GM23338 (cell line): ENCODE results near the gene SLC5A12. TPM values are rescaled to one million over a fixed set of nuclear protein-coding genes. Genes with fewer than 3 reads are reported as not detected.

Source experiments
- ATAC-seq: fragments of 200-7000 bp; cut with Tn5 transposase; 3 replicates; pipeline ENCODE4 v1.9.1; 2020
- DNase-seq: peaks from one replicate; pipeline ENCODE4 v3.0.0-alpha.2; 2015; ENCODE audit warnings: low spot score
- H2AFZ ChIP-seq: fragments of 200-600 bp; sonication (generic); 2 replicates; pipeline ENCODE4 v1.8.0; 2016; ENCODE audit warnings: antibody characterized with exemption, mild to moderate bottlenecking, moderate library complexity
- H3F3A ChIP-seq: fragments of 200-600 bp; sonication (generic); replicated peaks from 2 replicates; pipeline ENCODE4 v1.8.0; 2017; ENCODE audit warnings: antibody characterized with exemption, mixed run types, low read depth
- H3K27ac ChIP-seq: fragments of 200-600 bp; sonication (generic); 2 replicates; pipeline ENCODE4 v1.6.1; 2016; ENCODE audit warnings: low read depth
- H3K27me3 ChIP-seq: fragments of 200-600 bp; sonication (generic); 2 replicates; pipeline ENCODE4 v1.8.0; 2016; ENCODE audit warnings: mild to moderate bottlenecking, mixed run types, moderate library complexity; ENCODE audit not compliant: insufficient read depth
- H3K36me3 ChIP-seq: fragments of 200-600 bp; sonication (generic); 2 replicates; pipeline ENCODE4 v1.8.0; 2016; ENCODE audit warnings: mild to moderate bottlenecking; ENCODE audit not compliant: insufficient read depth
- H3K4me1 ChIP-seq: fragments of 200-600 bp; sonication (generic); 2 replicates; pipeline ENCODE4 v1.8.0; 2016; ENCODE audit warnings: mild to moderate bottlenecking, moderate library complexity; ENCODE audit not compliant: insufficient read depth
- H3K4me2 ChIP-seq: fragments of 200-600 bp; sonication (generic); 2 replicates; pipeline ENCODE4 v1.7.1; 2017; ENCODE audit warnings: mixed run types
- H3K4me3 ChIP-seq: fragments of 200-600 bp; sonication (generic); 2 replicates; pipeline ENCODE4 v1.6.1; 2016; ENCODE audit warnings: mixed run types
- H3K79me2 ChIP-seq: fragments of 200-600 bp; sonication (generic); replicated peaks from 2 replicates; pipeline ENCODE4 v1.8.0; 2017; ENCODE audit warnings: mild to moderate bottlenecking; ENCODE audit not compliant: insufficient read depth
- H3K9me2 ChIP-seq: fragments of 200-600 bp; sonication (generic); 2 replicates; pipeline ENCODE4 v1.8.0; 2017; ENCODE audit not compliant: insufficient read depth
- H4K20me1 ChIP-seq: fragments of 200-600 bp; sonication (generic); replicated peaks from 2 replicates; pipeline ENCODE4 v1.8.0; 2017; ENCODE audit warnings: mild to moderate bottlenecking; ENCODE audit not compliant: insufficient read depth
- H3K27ac Mint-ChIP-seq: 2 replicates; pipeline ENCODE4 v1.8.0; 2020; ENCODE audit warnings: inconsistent platforms, mild to moderate bottlenecking, moderate library complexity, mixed read lengths
- H3K27me3 Mint-ChIP-seq: 3 replicates; pipeline ENCODE4 v1.8.0; 2022; ENCODE audit warnings: low read depth, mild to moderate bottlenecking, moderate library complexity, mixed read lengths, inconsistent platforms; ENCODE audit not compliant: insufficient read depth, poor library complexity
- H3K36me3 Mint-ChIP-seq: 3 replicates; pipeline ENCODE4 v1.8.0; 2021; ENCODE audit warnings: low read depth, mild to moderate bottlenecking, inconsistent platforms, moderate library complexity, mixed read lengths
- H3K4me1 Mint-ChIP-seq: 3 replicates; pipeline ENCODE4 v1.8.0; 2020; ENCODE audit warnings: mild to moderate bottlenecking, inconsistent platforms, mixed read lengths
- H3K4me3 Mint-ChIP-seq: 3 replicates; pipeline ENCODE4 v1.8.0; 2021; ENCODE audit warnings: moderate library complexity, mild to moderate bottlenecking, inconsistent platforms, mixed read lengths
- H3K9me3 Mint-ChIP-seq: 3 replicates; pipeline ENCODE4 v1.8.0; 2020; ENCODE audit warnings: moderate library complexity, mild to moderate bottlenecking, inconsistent platforms, mixed read lengths
- CTCF ChIP-seq, 2 experiments: fragments of 200-600 bp in 1 of 2; sonication (generic) in 1 of 2; conservative IDR thresholded peaks; 2 replicates each; pipeline versions ENCODE4 v1.5.1 to v1.6.1; 2016 to 2017; ENCODE audit warnings: antibody characterized with exemption in 2 of 2, low read depth in 2 of 2, mild to moderate bottlenecking in 2 of 2, moderate library complexity in 1 of 2
- ETS1 ChIP-seq: IDR thresholded peaks from 2 replicates; pipeline ENCODE4 v1.6.1; 2016; ENCODE audit warnings: antibody characterized with exemption
- EZH2 ChIP-seq: fragments of 200-600 bp; sonication (generic); IDR thresholded peaks from one replicate; pipeline ENCODE4 v1.8.0; 2017; ENCODE audit warnings: antibody characterized with exemption, mild to moderate bottlenecking, low read depth; ENCODE audit not compliant: unreplicated experiment
- JUNB ChIP-seq: IDR thresholded peaks from one replicate; pipeline ENCODE4 v1.6.1; 2016; ENCODE audit warnings: antibody characterized with exemption; ENCODE audit not compliant: unreplicated experiment
- POLR2AphosphoS5 ChIP-seq: IDR thresholded peaks from 2 replicates; pipeline ENCODE4 v1.6.1; 2016; ENCODE audit warnings: antibody characterized with exemption, low read depth
- REST ChIP-seq: IDR thresholded peaks from one replicate; pipeline ENCODE4 v1.6.1; 2018; ENCODE audit warnings: antibody characterized with exemption; ENCODE audit not compliant: unreplicated experiment
- STAT1 ChIP-seq: IDR thresholded peaks from one replicate; pipeline ENCODE4 v1.6.1; 2016; ENCODE audit warnings: antibody characterized with exemption; ENCODE audit not compliant: unreplicated experiment
- ZNF114 ChIP-seq: fragments of 250-450 bp; sonication (Bioruptor Pico); IDR thresholded peaks from 2 replicates; pipeline ENCODE4 v1.5.0; 2020; ENCODE audit warnings: mild to moderate bottlenecking, moderate library complexity
- polyA plus RNA-seq: library from polyadenylated mRNA; unstranded; fragments of >200 nt; fragmentation: Nextera tagmentation; extraction: Ambion mirVana; gene quantifications from 2 replicates; pipeline ENCODE4 v1.2.1, GENCODE V29; 2016
- total RNA-seq: library from RNA; depleted of rRNA; stranded (reverse); fragments of >200 nt; shearing (Covaris generic); gene quantifications from 2 replicates; pipeline ENCODE4 v1.2.3, GENCODE V29; 2014
- TF ChIP-seq, protein P1 (sequence below): fragments of 250-450 bp; sonication (Bioruptor Pico); IDR thresholded peaks from 2 replicates; pipeline ENCODE4 v1.5.0; 2020; ENCODE audit warnings: mild to moderate bottlenecking, moderate library complexity

The SLC5A12 gene
- total and polyA plus RNA-seq, 2 experiments from 2014 or later = 0.60 to 1.4 TPM

DNA sequence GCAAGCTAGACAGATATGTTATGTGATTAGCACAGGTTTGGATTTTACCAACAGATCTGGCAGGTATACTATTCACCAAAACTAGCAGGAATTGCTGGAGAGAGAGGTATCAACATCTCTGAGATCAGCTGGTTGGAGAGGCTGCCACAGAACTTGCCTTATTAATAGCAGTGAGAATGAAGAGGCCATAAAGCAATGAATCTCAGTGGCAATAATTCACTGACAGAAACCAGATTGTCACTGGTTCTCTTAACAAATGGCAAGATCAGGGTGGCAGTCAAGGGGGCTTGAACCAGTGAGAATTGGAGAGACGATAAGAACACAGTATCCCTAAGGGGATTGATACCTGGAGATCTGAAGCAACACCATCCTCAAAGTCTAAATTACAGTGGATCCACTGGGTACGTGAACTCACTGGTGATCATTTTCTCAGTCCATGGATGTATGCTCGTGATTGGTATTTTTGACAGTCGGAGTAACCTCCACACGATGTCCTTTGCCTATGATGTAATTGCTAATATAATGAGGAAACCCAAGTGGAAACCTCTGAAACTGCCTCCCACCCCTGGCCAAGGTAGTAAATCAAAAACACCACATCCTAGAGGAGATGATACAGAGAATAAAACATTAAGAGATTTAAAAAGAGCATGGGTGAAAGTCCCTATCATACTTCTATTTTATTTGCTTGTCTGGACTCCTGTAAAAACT is 17.7 kb upstream of the SLC5A12 start:
- Histone ChIP-seq H3K27ac (no peak overlapping the region), H3F3A (no peaks in the 10 kb centered on the region), H3K36me3 (no peaks in the 10 kb centered on the region), H2AFZ (no peak overlapping the region), H3K4me2 (no peak overlapping the region), H3K79me2 (no peaks in the 10 kb centered on the region), H3K9me2 (peaks cover 9% of the 10 kb centered on the region), H4K20me1 (no peaks in the 10 kb centered on the region), H3K4me3 (no peak overlapping the region), H3K27me3 (no peaks in the 10 kb centered on the region), H3K4me1 (0 out of 2 replicates have a peak, but pooled peaks cover 4% of the 10 kb centered on the region)
- no peak for ATAC-seq
- Mint-ChIP-seq H3K4me3 (no peak overlapping the region), H3K9me3 (no peaks in the 10 kb centered on the region; the same call in 2 of the 3 replicates), H3K27ac (no peak overlapping the region), H3K36me3 (no peaks in the 10 kb centered on the region), H3K4me1 (peaks cover 8% of the 10 kb centered on the region; the same call in 2 of the 3 replicates), H3K27me3 (no peaks in the 10 kb centered on the region)
- TF ChIP-seq ETS1 = no peak
- no peak for TF ChIP-seq JUNB
- no peak for TF ChIP-seq STAT1
- TF ChIP-seq CTCF (conservative IDR thresholded peaks at IDR 0.05; ENCODE audit: low read depth in 2 of 2) = no peak
- no peak for TF ChIP-seq REST
- TF ChIP-seq ZNF114 (CRISPR knock-in tag) = no peak
- TF ChIP-seq EZH2 = no peak
- TF ChIP-seq, protein P1, sequence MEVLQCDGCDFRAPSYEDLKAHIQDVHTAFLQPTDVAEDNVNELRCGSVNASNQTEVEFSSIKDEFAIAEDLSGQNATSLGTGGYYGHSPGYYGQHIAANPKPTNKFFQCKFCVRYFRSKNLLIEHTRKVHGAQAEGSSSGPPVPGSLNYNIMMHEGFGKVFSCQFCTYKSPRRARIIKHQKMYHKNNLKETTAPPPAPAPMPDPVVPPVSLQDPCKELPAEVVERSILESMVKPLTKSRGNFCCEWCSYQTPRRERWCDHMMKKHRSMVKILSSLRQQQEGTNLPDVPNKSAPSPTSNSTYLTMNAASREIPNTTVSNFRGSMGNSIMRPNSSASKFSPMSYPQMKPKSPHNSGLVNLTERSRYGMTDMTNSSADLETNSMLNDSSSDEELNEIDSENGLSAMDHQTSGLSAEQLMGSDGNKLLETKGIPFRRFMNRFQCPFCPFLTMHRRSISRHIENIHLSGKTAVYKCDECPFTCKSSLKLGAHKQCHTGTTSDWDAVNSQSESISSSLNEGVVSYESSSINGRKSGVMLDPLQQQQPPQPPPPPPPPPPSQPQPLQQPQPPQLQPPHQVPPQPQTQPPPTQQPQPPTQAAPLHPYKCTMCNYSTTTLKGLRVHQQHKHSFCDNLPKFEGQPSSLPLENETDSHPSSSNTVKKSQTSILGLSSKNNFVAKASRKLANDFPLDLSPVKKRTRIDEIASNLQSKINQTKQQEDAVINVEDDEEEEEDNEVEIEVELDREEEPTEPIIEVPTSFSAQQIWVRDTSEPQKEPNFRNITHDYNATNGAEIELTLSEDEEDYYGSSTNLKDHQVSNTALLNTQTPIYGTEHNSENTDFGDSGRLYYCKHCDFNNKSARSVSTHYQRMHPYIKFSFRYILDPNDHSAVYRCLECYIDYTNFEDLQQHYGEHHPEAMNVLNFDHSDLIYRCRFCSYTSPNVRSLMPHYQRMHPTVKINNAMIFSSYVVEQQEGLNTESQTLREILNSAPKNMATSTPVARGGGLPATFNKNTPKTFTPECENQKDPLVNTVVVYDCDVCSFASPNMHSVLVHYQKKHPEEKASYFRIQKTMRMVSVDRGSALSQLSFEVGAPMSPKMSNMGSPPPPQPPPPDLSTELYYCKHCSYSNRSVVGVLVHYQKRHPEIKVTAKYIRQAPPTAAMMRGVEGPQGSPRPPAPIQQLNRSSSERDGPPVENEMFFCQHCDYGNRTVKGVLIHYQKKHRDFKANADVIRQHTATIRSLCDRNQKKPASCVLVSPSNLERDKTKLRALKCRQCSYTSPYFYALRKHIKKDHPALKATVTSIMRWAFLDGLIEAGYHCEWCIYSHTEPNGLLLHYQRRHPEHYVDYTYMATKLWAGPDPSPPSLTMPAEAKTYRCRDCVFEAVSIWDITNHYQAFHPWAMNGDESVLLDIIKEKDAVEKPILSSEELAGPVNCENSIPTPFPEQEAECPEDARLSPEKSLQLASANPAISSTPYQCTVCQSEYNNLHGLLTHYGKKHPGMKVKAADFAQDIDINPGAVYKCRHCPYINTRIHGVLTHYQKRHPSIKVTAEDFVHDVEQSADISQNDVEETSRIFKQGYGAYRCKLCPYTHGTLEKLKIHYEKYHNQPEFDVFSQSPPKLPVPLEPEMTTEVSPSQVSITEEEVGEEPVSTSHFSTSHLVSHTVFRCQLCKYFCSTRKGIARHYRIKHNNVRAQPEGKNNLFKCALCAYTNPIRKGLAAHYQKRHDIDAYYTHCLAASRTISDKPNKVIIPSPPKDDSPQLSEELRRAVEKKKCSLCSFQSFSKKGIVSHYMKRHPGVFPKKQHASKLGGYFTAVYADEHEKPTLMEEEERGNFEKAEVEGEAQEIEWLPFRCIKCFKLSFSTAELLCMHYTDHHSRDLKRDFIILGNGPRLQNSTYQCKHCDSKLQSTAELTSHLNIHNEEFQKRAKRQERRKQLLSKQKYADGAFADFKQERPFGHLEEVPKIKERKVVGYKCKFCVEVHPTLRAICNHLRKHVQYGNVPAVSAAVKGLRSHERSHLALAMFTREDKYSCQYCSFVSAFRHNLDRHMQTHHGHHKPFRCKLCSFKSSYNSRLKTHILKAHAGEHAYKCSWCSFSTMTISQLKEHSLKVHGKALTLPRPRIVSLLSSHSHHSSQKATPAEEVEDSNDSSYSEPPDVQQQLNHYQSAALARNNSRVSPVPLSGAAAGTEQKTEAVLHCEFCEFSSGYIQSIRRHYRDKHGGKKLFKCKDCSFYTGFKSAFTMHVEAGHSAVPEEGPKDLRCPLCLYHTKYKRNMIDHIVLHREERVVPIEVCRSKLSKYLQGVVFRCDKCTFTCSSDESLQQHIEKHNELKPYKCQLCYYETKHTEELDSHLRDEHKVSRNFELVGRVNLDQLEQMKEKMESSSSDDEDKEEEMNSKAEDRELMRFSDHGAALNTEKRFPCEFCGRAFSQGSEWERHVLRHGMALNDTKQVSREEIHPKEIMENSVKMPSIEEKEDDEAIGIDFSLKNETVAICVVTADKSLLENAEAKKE = no peak
- no peak for TF ChIP-seq POLR2AphosphoS5
- DNase-seq = no peak
